Stimulated activated CD4-positive, alpha-beta T cell treated with anti-CD3 and anti-CD28 coated beads, Interleukin-15, amount 100 ng/mL, for 48 hours (primary cell): ENCODE results near the gene CCNB1.
A peak's percentile ranks its signal among the peaks of the same experiment; 100 is the strongest.
"Not testable (repeated sequence)": the region's sequence is repeated elsewhere in the genome, so short reads cannot be mapped to it uniquely, and the experiment has no call there.

ENCODE experiments used
- DNase-seq, 2 donors: peaks; one replicate each; pipeline ENCODE4 v3.0.0-alpha.2; 2020; ENCODE audit warnings: low read depth in 2 of 2

Gene CCNB1

DNA sequence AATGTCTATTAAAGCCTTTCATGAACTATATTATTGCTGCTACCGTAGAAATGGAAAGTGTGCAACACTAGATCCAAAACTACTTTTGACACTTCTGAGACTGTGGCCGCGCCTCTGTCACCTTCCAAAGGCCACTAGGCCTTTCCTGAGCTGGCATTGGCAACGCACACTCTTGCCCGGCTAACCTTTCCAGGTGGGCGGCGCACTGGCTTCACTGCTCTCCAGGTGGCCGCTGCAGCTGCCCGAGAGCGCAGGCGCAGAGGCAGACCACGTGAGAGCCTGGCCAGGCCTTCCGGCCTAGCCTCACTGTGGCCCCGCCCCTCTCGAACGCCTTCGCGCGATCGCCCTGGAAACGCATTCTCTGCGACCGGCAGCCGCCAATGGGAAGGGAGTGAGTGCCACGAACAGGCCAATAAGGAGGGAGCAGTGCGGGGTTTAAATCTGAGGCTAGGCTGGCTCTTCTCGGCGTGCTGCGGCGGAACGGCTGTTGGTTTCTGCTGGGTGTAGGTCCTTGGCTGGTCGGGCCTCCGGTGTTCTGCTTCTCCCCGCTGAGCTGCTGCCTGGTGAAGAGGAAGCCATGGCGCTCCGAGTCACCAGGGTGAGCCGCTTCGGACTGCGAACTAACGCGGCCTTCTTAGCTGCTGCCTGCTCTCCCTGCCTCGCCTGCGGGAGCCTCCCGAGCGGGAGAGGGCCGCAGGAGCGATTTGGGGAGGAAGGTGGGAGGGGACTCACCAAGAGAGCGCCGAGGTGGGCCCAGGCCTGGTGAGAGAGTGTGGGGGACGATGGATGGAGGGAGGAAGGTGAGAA lies at the start of gene CCNB1:
Gene CCNB1 (plus strand): TSS at position 465 of the 807 bp plus-strand sequence. CDS start 113 bp downstream, at position 578.
- DNase-seq: peak; percentile 94 to 98

DNA sequence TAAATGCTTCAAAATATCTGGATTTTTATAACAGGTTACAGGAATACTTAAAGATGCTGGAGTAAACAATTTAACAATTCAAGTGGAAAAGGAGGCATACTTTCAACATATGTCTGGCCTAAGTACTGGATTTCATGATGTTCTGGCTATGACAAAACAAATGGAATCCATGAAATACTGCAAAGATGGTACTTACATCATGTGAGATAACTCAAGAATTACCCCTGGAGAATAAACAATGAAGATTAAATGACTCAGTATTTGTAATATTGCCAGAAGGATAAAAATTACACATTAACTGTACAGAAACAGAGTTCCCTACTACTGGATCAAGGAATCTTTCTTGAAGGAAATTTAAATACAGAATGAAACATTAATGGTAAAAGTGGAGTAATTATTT lies 37.5 kb upstream of the CCNB1 start:
- no peak for DNase-seq

DNA sequence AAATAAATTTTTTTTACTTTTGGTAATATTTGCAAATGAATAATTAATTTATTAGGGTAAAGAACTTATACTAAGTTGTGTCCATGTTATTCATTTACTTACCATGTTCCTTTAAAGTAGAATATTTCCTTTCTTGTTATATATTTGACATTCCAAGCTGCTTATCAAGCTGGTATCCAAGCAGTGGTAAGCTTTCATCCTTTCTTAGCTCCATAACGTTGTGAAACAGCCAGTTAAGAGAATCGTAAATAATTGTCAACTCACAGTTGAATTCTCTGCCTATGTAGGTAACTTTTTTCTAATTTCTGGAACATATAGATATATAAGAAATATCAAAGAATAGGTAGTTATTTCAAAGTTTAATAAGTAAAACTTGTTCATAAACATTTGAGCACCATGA lies 36.7 kb upstream of the CCNB1 start:
- DNase-seq: no peak

DNA sequence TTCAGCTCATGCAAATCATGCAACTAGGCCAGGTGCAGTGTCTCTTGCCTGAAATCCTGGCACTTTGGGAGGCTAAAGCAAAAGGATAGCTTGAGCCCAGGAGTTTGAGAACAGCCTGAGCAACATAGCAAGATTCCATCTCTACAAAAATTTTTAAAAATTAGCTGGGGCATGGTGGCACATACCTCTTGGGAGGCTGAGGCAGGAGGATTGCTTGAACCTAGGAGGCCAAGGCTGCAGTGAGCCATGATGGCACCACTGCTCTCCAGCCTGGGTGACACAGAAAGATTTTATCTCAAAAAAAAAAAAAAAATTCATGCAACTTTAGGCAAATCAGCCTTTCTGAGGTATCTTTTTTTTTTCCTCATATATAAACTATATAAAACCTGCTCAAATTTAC lies 35.6 kb upstream of the CCNB1 start:
- no peak for DNase-seq

DNA sequence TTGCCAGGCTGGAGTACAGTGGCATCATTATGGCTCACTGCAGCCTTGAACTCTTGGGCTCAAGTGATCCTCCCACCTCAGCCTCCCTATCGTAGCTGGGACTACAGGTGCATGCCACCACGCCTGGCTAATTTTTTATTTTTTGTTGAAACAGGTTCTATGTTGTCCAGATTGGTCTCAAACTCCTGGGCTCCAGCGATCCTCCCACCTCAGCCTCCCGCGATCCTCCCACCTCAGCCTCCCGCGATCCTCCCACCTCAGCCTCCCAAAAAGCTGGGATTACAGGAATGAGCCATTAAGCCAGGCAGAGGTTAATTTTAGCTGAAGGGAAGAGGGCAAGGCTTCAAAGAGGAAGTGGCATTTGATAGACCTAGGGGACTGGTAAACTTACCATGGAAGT lies 32.8 kb upstream of the CCNB1 start:
- no peak for DNase-seq

DNA sequence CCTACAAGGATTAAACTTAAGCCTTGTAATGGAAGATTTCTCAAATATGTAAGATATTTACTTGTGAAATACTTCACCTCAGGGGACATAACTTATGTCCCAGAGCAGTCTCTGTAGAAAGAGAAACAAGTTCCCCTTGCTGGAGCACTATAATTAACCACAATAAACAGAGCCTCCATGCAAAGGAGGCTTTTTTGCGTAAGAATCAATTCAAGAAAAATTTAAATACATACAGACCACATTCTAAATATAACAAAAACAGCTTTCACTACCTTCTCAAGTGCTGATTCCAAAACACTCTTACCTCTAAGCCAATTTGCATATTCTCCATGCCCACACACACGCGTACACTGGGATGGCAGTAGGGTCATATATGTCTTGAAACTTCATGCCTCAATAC lies 30.7 kb upstream of the CCNB1 start:
- DNase-seq: no peak

DNA sequence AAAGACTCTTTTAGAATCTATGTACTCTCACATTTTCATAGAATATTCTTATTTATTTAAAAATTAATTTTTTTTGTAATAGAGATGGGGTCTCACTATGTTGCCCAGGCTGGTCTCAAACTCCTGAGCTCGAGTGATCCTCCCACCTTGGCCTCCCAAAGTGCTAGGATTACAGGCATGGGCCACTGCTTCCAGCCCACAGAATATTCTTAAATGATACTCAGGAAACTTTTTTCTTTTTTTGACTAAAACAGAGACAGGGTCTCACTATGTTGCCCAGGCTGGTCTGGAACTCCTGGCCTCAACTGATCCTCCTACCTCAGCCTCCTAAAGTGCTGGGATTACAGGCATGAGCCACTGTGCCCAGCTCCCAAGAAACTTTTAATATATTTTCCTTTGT lies 29.7 kb upstream of the CCNB1 start:
- DNase-seq: not testable (repeated sequence)

DNA sequence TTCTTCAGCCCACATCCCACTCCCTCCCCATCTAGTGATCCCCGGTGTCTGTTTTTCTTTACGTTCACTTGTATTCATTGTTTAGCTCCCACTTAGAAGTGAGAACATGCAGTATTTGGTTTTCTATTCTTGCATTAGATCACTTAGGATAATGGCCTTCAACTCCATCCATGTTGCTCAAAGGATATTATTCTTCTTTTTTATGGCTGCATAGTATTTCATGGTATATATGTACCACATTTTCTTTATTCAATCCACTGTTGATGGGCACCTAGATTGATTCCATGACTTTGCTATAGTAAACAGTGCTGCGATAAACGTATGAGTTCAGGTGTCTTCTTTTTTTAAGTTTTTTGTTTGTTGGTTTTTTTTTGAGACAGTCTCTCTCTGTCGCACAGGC lies 29.1 kb upstream of the CCNB1 start:
- no peak for DNase-seq

DNA sequence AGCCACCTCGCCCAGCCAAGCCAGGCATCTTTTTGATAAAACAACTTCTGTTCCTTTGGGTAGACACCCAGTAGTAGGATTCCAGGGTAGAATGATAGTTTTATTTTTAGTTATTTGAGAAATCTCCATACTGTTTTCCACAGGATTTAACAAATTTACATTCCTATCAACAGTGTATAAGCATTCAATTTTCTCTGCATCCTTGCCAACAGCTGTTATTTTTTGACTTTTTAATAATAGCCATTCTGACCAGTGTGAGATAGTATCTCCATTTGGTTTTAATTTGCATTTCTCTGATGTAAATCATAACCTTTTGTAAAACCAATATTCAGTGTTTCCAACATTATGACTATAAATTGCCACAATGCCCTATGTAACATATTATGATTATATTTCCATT lies 28.2 kb upstream of the CCNB1 start:
- DNase-seq: no peak

DNA sequence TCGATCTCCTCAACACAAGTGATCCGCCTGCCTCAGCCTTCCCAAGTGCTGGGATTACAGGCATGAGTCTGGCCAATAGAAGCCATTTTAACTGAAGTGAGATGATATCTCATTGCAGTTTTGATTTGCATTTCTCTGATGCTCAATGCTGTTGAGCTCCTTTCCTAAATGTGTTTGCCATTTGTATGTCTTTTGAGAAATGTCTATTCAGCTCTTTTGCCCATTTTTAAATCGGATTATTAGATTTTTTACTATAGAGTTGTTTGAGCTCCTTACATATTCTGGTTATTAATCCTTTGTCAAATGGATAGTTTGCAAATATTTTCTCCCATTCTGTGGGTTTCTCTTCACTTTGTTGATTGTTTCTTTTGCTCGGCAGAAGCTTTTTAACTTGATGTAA lies 26.7 kb upstream of the CCNB1 start:
- not testable (repeated sequence) for DNase-seq

DNA sequence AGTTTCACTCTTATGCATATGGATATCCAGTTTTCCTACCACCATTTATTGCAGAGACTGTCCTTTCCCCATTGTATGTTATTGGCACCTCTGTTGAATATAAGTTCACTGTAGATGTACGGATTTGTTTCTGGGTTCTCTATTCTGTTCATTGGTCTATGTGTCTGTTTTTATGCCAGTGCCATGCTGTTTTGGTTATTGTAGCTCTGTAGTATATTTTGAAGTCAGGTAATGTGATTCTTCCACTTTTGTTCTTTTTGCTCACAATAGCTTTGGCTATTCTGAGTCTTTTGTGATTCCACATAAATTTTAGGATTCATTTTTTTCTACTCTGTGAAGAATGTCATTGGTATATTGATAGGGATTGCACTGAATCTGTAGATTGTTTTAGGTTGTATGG lies 26.1 kb upstream of the CCNB1 start:
- DNase-seq: no peak

DNA sequence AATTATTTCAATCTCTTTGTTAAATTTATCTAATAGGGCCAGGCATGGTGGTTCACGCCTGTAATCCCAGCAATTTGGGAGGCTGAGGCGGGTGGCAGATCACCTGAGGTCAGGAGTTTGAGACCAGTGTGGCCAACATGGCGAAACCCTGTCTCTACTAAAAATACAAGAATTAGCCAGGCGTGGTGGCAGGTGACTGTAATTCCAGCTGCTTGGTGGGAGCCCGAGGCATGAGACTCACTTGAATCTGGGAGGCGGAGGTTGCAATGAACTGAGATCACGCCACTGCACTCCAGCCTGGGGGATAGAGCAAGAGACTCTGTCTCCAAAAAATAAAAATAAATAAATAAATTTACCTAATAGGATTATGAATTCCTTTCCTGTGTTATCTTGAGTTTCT lies 18.4 kb upstream of the CCNB1 start:
- not testable (repeated sequence) for DNase-seq

DNA sequence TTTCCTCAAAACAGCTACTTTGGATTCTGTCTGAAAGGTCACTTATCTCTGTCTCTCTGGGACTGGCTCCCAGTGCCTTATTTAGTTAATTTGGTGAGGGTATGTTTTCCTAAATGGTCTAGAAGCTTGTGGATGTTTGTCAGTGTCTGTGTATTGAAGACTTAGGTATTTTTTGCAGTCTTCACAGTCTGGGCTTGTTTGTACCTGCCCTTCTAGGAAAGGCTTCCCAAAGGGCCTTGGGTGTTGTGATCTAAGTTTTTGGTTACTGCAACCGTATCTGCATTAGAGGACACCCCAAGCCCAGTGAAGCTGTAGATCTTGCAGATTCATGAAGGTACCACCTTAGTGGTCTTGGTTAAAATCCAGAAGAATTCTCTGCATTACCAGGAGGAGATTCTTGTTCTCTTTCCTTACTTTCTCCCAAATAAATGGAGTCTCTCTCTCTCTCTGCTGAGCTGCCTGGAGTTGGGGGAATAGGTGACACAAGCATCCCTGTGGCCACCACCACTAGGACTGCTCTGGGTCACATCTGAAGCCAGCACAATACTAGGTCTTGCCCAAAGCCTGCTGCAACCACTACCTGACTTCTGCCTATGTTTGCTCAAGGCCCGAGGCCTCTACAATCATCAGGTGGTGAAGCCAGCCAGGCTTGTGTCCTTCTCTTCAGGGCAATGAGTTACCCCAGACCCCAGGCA lies 17.8 kb upstream of the CCNB1 start:
- no peak for DNase-seq

DNA sequence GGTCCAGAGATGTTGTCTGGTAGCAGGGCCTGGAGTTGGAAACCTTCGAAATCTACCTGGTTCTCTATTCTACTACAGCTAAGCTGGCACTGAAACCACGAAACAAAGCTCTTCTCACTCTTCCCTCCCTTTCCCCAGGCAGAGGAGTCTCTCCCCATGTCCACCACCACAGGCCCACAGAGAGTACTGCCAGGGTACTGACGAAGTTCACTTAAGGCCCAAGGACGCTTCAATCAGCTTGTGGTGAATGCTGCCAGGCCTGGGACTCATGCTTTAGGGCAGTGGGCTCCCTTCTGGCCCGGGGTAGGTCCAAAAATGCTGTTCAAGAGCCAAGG lies 17.3 kb upstream of the CCNB1 start:
- DNase-seq: no peak

DNA sequence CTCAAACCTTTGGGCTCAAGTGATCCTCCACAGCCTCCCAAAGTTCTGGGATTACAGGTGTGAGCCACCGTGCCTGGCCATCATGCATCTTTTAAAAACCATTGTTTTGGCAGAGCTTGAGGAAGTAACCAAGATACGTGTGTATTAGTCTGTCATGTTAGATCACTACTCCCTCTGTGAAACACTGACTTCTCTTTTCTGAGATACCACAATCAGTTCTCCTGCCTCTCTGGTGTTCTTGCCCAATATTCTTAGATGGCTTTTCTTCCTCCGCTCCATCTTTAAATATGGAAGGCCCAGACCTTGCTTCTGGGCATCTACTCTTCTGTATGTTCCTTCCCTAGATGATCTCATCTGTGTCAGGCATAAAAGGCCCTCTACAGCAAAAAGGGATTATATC lies 14.2 kb upstream of the CCNB1 start:
- no peak for DNase-seq

DNA sequence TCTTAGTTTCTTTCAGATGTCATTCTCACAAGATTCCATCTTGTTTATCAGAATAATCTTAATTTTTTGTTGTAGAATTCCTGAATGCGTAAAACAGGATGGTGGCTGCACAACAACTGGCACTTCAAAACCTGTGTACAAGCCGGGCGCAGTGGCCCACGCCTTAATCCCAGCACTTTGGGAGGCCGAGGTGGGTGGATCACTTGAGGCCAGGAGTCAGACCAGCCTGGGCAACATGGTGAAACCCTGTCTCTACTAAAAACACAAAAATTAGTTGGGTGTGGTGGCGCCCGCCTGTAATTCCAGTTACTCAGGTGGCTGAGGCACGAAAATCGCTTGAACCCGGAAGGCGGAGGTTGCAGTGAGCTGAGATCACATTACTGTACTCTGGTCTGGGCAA lies 10.5 kb upstream of the CCNB1 start:
- no peak for DNase-seq

DNA sequence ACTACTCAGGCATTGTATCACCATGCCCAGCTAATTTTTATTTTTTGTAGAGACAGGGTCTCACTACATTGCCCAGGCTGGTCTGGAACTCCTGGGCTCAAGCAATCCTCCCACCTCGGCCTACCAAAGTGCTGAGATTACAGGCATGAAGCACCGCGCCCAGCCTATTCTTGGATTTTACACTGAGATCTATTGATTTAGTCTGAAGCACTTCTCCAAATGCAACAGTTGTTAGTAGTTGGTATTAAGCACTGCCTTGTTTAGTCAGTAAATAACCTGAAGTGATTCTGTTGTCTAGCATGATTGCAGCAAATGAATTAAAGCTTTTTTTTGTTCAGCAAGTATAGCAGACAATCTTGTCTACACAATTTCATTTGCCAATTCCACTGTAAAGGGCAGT lies 8.9 kb upstream of the CCNB1 start:
- no peak for DNase-seq

DNA sequence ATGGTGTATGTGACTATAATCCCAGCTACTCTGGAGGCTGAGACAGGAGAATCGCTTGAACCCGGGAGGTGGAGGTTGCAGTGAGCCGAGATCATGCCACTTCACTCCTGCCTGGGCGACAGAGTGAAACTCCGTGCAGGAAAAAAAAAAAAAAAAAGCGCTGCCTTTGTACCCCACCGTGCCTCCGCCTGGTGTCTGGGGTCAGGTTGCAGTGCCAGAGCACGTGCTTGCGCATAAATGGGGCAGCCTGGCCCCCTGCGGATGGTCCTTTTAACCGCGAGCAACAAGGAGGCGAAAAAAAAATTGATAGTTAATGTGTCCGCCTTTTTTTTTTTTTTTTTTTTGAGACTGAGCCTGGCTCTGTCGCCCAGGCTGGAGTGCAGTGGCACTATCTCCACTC lies 6.3 kb upstream of the CCNB1 start:
- no peak for DNase-seq

DNA sequence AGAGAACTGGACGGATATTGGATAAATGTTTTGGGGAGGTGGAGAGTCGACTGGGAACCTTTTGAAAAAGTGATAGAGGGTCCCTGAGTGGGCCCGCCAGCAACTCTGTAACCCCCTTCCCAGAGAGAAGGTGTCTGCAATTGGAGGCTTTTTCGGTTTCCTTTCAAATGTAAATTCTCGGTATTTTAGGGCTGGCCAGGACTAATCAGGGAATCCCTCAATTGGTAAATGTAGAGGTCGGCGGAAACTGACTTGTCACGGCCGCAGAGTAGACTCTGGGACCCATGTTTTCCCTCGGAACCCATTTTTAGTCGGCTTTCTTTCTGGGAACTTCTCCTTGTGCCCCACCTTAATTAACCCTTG lies 524 bp downstream of the CCNB1 start:
- DNase-seq: no peak

DNA sequence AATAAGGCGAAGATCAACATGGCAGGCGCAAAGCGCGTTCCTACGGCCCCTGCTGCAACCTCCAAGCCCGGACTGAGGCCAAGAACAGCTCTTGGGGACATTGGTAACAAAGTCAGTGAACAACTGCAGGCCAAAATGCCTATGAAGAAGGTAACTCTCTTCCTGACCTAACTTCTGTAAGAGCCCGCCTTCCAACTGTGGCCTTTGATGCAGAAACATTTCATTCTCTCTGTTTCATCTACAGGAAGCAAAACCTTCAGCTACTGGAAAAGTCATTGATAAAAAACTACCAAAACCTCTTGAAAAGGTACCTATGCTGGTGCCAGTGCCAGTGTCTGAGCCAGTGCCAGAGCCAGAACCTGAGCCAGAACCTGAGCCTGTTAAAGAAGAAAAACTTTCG lies 979 bp downstream of the CCNB1 start:
- DNase-seq: no peak

DNA sequence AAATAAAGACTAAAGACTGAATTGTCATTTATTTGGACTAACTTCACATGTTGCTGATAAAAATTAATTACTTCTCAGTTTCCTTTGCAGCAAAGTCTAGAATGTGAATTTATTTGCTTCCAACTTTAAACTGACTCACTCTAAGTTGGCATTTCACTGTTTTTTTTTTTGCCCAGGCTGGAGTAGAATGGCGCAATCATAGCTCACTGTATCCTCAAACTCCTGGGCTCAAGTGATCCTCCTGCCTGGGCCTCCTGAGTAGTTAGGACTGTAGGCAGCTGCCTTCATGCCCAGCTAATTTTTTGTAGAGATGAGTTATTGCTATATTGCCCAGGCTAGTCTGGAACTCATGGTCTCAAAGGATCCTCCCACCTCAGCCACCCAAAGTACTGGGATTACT lies 3.5 kb downstream of the CCNB1 start:
- no peak for DNase-seq

DNA sequence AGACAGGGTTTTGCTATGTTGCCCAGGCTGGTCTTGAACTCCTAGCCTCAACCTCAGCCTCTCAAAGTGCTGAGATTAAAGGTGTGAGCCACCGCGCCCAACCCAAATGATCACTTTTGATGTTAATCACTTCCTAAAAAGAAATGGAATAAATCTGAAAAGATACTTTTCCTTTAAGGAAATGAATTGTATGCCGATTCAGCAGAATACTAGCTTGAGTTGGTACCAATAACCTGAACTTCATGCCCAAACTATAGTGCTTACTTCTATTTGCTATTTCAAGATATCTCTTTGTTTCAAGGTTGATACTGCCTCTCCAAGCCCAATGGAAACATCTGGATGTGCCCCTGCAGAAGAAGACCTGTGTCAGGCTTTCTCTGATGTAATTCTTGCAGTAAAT lies 4.0 kb downstream of the CCNB1 start:
- DNase-seq: no peak

DNA sequence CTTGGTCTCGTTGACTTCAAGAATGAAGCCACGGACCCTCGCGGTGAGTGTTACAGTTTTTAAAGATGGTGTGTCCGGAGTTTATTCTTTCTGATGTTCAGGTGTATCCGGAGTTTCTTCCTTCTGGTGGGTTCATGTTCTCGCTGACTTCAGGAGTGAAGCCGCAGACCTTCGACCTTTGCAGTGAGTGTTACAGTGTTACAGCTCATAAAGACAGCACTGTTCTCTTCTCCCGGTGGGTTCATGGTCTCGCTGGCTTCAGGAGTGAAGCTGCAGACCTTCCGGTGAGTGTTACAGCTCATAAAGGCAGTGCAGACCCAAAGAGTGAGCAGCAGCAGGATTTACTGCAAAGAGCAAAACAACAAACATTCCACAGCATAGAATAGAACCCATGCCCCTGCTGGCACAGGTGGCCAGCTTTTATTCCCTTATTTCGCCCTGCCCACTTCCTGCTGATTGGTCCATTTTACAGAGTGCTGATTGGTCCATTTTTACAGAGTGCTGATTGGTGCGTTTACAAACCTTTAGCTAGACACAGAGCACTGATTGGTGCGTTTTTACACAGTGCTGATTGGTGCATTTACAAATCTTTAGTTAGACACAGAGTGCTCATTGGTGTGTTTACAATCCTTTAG lies 14.8 kb downstream of the CCNB1 start:
- DNase-seq: not testable (repeated sequence)
